Skeletal muscle satellite cell (primary cell): ENCODE data around the gene ANXA2.
"Not testable (repeated sequence)": the region's sequence is repeated elsewhere in the genome, so short reads cannot be mapped to it uniquely, and the experiment has no call there.

ENCODE experiments used
- H3K27me3 ChIP-seq: 2 replicates; pipeline ENCODE4 v1.7.0; 2013; ENCODE audit warnings: low read length; ENCODE audit not compliant: control insufficient read depth, insufficient read depth
- H3K36me3 ChIP-seq: 2 replicates; pipeline ENCODE4 v1.7.0; 2013; ENCODE audit warnings: mild to moderate bottlenecking, control low read depth, low read length; ENCODE audit not compliant: insufficient read depth
- H3K4me1 ChIP-seq: 2 replicates; pipeline ENCODE4 v1.7.0; 2013; ENCODE audit warnings: low read length; ENCODE audit not compliant: control insufficient read depth, insufficient read depth
- H3K4me2 ChIP-seq: 2 replicates; pipeline ENCODE4 v1.7.0; 2013; ENCODE audit warnings: mild to moderate bottlenecking, low read length
- H3K4me3 ChIP-seq: 2 replicates; pipeline ENCODE4 v1.7.0; 2013; ENCODE audit warnings: low read length
- H3K9ac ChIP-seq: 2 replicates; pipeline ENCODE4 v1.7.0; 2013; ENCODE audit warnings: mild to moderate bottlenecking, low read depth, low read length, moderate library complexity
- H3K9me3 ChIP-seq: replicated peaks from 2 replicates; pipeline ENCODE4 v1.7.0; 2013; ENCODE audit warnings: mild to moderate bottlenecking, control low read depth, low read length

The ANXA2 gene

DNA sequence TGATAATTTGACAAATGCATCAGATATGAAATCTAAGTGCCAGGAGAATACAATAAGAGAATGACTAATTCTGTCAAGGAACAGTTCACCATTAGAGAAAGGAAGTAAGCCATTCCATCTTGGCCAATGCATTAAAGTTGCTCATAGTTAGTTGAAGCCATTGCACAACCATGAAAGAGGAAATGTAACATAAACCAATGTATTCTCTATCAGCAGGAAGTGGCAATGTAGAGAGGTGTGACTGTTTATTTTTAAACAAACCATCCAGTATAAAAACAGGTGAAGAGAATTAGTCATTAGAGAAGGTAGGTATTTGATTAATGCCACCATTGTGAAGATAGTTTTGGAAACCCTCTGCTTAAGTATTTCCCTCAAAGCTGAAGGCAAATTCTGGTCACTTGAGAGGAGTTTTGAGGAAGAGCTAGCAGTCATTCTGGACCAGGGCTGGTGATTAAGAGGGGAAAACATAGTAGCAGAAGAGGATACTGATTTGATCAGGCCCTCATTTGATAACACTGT is 10.7 kb upstream of the ANXA2 start:
- H3K4me1 ChIP-seq = peaks cover 40% of the 10 kb centered on the region
- H3K4me2 ChIP-seq = peak overlapping the region; percentile 52
- peak overlapping the region; percentile 65 for H3K9ac ChIP-seq
- H3K27me3 ChIP-seq = no peaks in the 10 kb centered on the region
- H3K36me3 ChIP-seq = no peaks in the 10 kb centered on the region
- H3K9me3 ChIP-seq = no peaks in the 10 kb centered on the region
- H3K4me3 ChIP-seq = no peak overlapping the region

DNA sequence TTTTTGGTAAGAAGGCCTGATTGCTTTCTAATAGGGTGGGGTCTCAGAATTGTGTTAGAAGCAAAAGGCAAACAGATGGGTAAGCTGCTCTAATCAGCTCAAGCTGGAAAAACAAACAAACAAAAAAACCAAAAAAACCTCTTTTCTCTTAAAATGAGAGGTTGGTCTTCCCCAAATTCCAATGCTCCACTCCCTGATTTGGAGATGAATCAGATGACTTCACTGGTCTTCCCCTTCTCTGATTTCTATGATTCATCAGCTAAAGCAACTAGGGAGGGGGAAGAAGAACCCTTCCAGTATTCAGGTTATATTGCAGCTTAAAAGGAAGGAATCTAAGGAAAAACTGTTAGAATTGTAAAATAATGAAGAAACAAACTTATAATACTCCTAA is 9.6 kb upstream of the ANXA2 start:
- peak overlapping the region; percentile 65 for H3K9ac ChIP-seq
- no peaks in the 10 kb centered on the region for H3K27me3 ChIP-seq
- H3K4me1 ChIP-seq = peaks cover 44% of the 10 kb centered on the region
- no peaks in the 10 kb centered on the region for H3K9me3 ChIP-seq
- H3K36me3 ChIP-seq = no peaks in the 10 kb centered on the region
- H3K4me2 ChIP-seq = peak overlapping the region; percentile 52
- no peak overlapping the region for H3K4me3 ChIP-seq

GRCh38 chr15:60406513-60407414 is 9.0 kb upstream of the ANXA2 start:
- Histone ChIP-seq H3K9ac (peak overlapping the region; percentile 58), H3K36me3 (no peaks in the 10 kb centered on the region), H3K27me3 (no peaks in the 10 kb centered on the region), H3K9me3 (no peaks in the 10 kb centered on the region), H3K4me3 (no peak overlapping the region), H3K4me2 (peak overlapping the region; percentile 52), H3K4me1 (peaks cover 50% of the 10 kb centered on the region)

DNA sequence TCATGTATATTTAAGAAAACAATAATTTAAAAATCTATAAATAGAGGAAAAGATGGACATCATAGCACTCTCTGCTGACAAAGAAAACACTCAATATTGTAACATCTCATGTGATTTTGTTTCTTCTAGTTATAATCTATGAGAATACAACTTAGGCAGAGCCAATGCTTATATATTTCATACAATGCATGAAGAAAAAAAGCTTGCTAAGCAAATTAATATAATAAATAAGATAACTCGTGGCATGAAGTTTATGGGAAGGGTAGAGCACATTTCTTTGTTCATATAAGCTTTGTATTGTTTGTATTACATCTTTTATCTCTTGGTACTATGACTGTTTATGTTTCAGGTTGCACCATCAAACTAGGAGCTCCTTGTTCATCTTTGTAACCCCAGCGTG is 7.6 kb upstream of the ANXA2 start:
- peaks cover 63% of the 10 kb centered on the region for H3K4me1 ChIP-seq
- H3K9me3 ChIP-seq = no peaks in the 10 kb centered on the region
- no peak overlapping the region for H3K4me2 ChIP-seq
- no peaks in the 10 kb centered on the region for H3K27me3 ChIP-seq
- no peaks in the 10 kb centered on the region for H3K36me3 ChIP-seq
- no peak overlapping the region for H3K4me3 ChIP-seq
- H3K9ac ChIP-seq = no peak overlapping the region

DNA sequence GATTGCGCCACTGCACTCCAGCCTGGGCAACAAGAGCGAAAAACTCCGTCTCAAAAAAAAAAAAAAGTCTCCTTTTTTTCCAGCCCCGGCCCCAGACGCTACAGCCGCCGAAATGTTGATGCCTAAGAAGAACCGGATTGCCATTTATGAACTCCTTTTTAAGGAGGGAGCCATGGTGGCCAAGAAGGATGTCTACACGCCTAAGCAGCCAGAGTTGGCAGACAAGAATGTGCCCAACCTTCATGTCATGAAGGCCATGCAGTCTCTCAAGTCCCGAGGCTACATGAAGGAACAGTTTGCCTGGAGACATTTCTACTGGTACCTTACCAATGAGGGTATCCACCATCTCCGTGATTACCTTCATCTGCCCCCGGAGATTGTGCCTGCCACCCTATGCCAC is 6.6 kb upstream of the ANXA2 start:
- not testable (repeated sequence) for H3K27me3 ChIP-seq, H3K9me3 ChIP-seq
- peaks cover 73% of the 10 kb centered on the region for H3K4me1 ChIP-seq

GRCh38 chr15:60400944-60401343 is 3.2 kb upstream of the ANXA2 start:
- Histone ChIP-seq H3K9me3 (no peaks in the 10 kb centered on the region), H3K4me2 (no peak overlapping the region), H3K4me3 (no peak overlapping the region), H3K4me1 (peaks cover 45% of the 10 kb centered on the region), H3K27me3 (no peaks in the 10 kb centered on the region), H3K36me3 (peaks cover 14% of the 10 kb centered on the region), H3K9ac (peak overlapping the region; percentile 100)

More for the DNA sequence above, 6.6 kb upstream of the ANXA2 start:
- not testable (repeated sequence) for H3K4me2 ChIP-seq, H3K4me3 ChIP-seq, H3K9ac ChIP-seq, H3K36me3 ChIP-seq

- peak overlapping the region; percentile 87 for H3K4me2 ChIP-seq
- peak overlapping the region; percentile 68 for H3K4me3 ChIP-seq
- no peaks in the 10 kb centered on the region for H3K9me3 ChIP-seq
- H3K27me3 ChIP-seq = no peaks in the 10 kb centered on the region
- peak overlapping the region; percentile 100 for H3K9ac ChIP-seq
- peaks cover 45% of the 10 kb centered on the region for H3K4me1 ChIP-seq
- H3K36me3 ChIP-seq = peaks cover 25% of the 10 kb centered on the region
Observed at GRCh38 chr15:60399931-60400330, 2.1 kb upstream of the ANXA2 start.

- Histone ChIP-seq H3K36me3 (peaks cover 30% of the 10 kb centered on the region), H3K27me3 (no peaks in the 10 kb centered on the region), H3K9ac (peak overlapping the region; percentile 100), H3K9me3 (no peaks in the 10 kb centered on the region), H3K4me3 (peak overlapping the region; percentile 68), H3K4me2 (peak overlapping the region; percentile 87), H3K4me1 (peaks cover 51% of the 10 kb centered on the region)
Observed at GRCh38 chr15:60399246-60399915, 1.6 kb upstream of the ANXA2 start.

- H3K9ac ChIP-seq = peak overlapping the region; percentile 100
- peak overlapping the region; percentile 85 for H3K4me2 ChIP-seq
- H3K27me3 ChIP-seq = no peaks in the 10 kb centered on the region
- peak overlapping the region; percentile 81 for H3K4me3 ChIP-seq
- H3K4me1 ChIP-seq = peaks cover 50% of the 10 kb centered on the region
- no peaks in the 10 kb centered on the region for H3K9me3 ChIP-seq
- H3K36me3 ChIP-seq = peaks cover 42% of the 10 kb centered on the region
Observed at GRCh38 chr15:60396958-60397771, 621 bp downstream of the ANXA2 start.

DNA sequence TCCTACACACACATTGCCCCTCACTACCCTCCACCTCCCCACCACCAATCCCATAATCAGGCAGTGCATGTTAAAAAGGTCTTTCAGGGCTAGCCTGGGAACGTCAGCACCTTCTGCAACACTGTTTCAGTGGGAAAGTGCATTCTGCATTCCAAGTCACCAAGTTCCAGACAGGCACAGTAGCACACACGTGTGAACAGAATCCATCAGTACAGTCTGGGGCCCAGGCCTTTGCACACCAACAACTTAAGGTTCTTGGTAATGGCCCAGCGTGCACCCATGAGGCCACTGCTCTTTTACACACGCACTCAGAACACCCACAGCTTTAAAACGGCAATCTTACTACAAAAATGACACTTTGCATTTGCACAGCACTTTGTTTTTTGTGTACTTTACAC is 1.2 kb downstream of the ANXA2 start:
- Histone ChIP-seq H3K4me3 (peak overlapping the region; percentile 81), H3K4me2 (peak overlapping the region; percentile 85), H3K9me3 (no peaks in the 10 kb centered on the region), H3K27me3 (no peaks in the 10 kb centered on the region), H3K4me1 (peaks cover 50% of the 10 kb centered on the region), H3K9ac (peak overlapping the region; percentile 100), H3K36me3 (peaks cover 48% of the 10 kb centered on the region)

GRCh38 chr15:60396100-60396499 is 1.7 kb downstream of the ANXA2 start:
- Histone ChIP-seq H3K27me3 (no peaks in the 10 kb centered on the region), H3K9me3 (no peaks in the 10 kb centered on the region), H3K9ac (peak overlapping the region; percentile 100), H3K4me2 (peak overlapping the region; percentile 85), H3K36me3 (peaks cover 52% of the 10 kb centered on the region), H3K4me1 (peaks cover 51% of the 10 kb centered on the region), H3K4me3 (peak overlapping the region; percentile 81)
